Breast epithelium (tissue), 3 donors: ENCODE data around the gene MRPL21.
"Not testable (repeated sequence)": the region's sequence is repeated elsewhere in the genome, so short reads cannot be mapped to it uniquely, and the experiment has no call there.

Experiments used
- POLR2A ChIP-seq: fragments of 450-650 bp; IDR thresholded peaks from one replicate; pipeline ENCODE4 v1.6.1; 2016; ENCODE audit warnings: antibody characterized with exemption, mild to moderate bottlenecking, moderate library complexity
- TF ChIP-seq, protein P1 (sequence below), 3 donors: fragments of 450-650 bp; IDR thresholded peaks; one replicate each; pipeline ENCODE4 v1.5.1; 2016 to 2017; ENCODE audit warnings: antibody characterized with exemption in 3 of 3, mild to moderate bottlenecking in 3 of 3, moderate library complexity in 3 of 3

GRCh38 chr11:68856425-68857030 lies 47.1 kb downstream of the MRPL21 start:
- not testable (repeated sequence) for TF ChIP-seq POLR2A
- TF ChIP-seq, protein P1, sequence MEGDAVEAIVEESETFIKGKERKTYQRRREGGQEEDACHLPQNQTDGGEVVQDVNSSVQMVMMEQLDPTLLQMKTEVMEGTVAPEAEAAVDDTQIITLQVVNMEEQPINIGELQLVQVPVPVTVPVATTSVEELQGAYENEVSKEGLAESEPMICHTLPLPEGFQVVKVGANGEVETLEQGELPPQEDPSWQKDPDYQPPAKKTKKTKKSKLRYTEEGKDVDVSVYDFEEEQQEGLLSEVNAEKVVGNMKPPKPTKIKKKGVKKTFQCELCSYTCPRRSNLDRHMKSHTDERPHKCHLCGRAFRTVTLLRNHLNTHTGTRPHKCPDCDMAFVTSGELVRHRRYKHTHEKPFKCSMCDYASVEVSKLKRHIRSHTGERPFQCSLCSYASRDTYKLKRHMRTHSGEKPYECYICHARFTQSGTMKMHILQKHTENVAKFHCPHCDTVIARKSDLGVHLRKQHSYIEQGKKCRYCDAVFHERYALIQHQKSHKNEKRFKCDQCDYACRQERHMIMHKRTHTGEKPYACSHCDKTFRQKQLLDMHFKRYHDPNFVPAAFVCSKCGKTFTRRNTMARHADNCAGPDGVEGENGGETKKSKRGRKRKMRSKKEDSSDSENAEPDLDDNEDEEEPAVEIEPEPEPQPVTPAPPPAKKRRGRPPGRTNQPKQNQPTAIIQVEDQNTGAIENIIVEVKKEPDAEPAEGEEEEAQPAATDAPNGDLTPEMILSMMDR (IDR thresholded peaks at IDR 0.05), result not testable (repeated sequence)
